D721Med (cell line): ENCODE results near the gene SLC5A10.

ENCODE experiments used
- DNase-seq: peaks from one replicate; pipeline ENCODE4 v3.0.0; 2011; ENCODE audit warnings: low spot score; ENCODE audit not compliant: insufficient read length
- FAIRE-seq: peaks from 2 replicates; lab custom pipeline; 2011; peaks lifted over from hg19 to GRCh38; lab: Jason Lieb, UNC
- CTCF ChIP-seq: IDR thresholded peaks from 2 replicates; pipeline ENCODE4 v1.5.1; 2012; ENCODE audit warnings: mild to moderate bottlenecking, control low read depth; ENCODE audit not compliant: insufficient read depth; ENCODE audit errors: missing control alignments

Gene SLC5A10

GRCh38 chr17:18981642-18982424, 29.9 kb downstream of the SLC5A10 start:
- FAIRE-seq (no peak), DNase-seq (no peak)

GRCh38 chr17:18984273-18985114, 32.5 kb downstream of the SLC5A10 start:
- DNase-seq (no peak), FAIRE-seq (no peak)
- no peak for TF ChIP-seq CTCF

More at GRCh38 chr17:18981642-18982424, 29.9 kb downstream of the SLC5A10 start:
- TF ChIP-seq CTCF: no peak

- TF ChIP-seq CTCF: no peak
- DNase-seq (no peak), FAIRE-seq (no peak)
Measured at GRCh38 chr17:18985475-18985874, 33.5 kb downstream of the SLC5A10 start.

GRCh38 chr17:18986541-18987229, 34.7 kb downstream of the SLC5A10 start:
- no peak for TF ChIP-seq CTCF
- no peak for DNase-seq
- no peak for FAIRE-seq

- no peak for TF ChIP-seq CTCF
- FAIRE-seq: no peak
Measured at GRCh38 chr17:18987230-18987610, 35.3 kb downstream of the SLC5A10 start.

GRCh38 chr17:18987862-18988545, 36.0 kb downstream of the SLC5A10 start:
- no peak for DNase-seq
- FAIRE-seq: no peak
- no peak for TF ChIP-seq CTCF

More at GRCh38 chr17:18987230-18987610, 35.3 kb downstream of the SLC5A10 start:
- no peak for DNase-seq
